ENCODE results near the gene EIF4B. TPM values are rescaled to one million over a fixed set of nuclear protein-coding genes. Genes with fewer than 3 reads are reported as not detected.

Gene EIF4B
- total and polyA plus RNA-seq, 9 of the 15 experiments (the other 6 are each of a cell fraction or from before 2014, with no cell fraction given), result 138 to 669 (median 552) TPM

DNA sequence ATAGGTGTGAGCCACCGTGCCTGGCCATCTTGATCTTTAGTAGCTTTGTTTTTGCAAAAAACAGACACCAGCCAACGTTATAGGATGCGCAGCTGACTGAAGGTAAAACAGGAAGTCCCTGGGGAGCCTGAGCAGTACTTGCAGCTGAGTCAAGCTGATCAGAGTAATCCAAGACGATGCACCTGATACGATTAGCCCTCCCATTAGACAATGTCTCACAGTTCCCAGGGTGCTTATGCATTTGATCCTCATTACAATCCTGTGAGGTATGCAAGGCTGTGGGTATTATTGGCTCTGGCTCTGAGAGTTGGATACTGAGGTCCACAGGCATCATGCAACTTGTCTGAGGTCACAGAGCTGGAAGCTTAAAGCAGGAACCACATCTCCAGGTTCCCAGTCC is 49.3 kb upstream of the EIF4B start (continued):
- TF ChIP-seq TBP (optimal IDR thresholded peaks at IDR 0.05; ENCODE audit: low read depth, low read length) (no peak), POLR3A (IDR thresholded peaks at IDR 0.05; ENCODE audit: borderline replicate concordance, extremely low read depth, insufficient read depth, insufficient read length) (no peak), HDAC2 (IDR thresholded peaks at IDR 0.05) (no peak), ELF1 (tag; IDR thresholded peaks at IDR 0.05) (0 out of 2 replicates have a peak, but pooled peaks have one; percentile 15), TFAM (CRISPR knock-in tag; conservative IDR thresholded peaks at IDR 0.05) (no peak), CHCHD3 (CRISPR knock-in tag; IDR thresholded peaks at IDR 0.05) (no peak), ZNF146 (CRISPR knock-in tag; IDR thresholded peaks at IDR 0.05; ENCODE audit: unreplicated experiment) (no peak), SOX6 (IDR thresholded peaks at IDR 0.05) (peak; percentile 34; the same call in 1 of the 2 replicates), CTBP1 (IDR thresholded peaks at IDR 0.05; ENCODE audit: borderline replicate concordance) (peak; percentile 57; the same call in 1 of the 2 replicates), PHF8 (IDR thresholded peaks at IDR 0.05; ENCODE audit: borderline replicate concordance, low read length) (no peak), NRF1 (conservative IDR thresholded peaks at IDR 0.05 in 1 of 2, IDR thresholded peaks at IDR 0.05 in 1 of 2) (peak; percentile 63 to 70), TEAD1 (CRISPR knock-in tag; IDR thresholded peaks at IDR 0.05) (no peak), KAT7 (CRISPR knock-in tag; IDR thresholded peaks at IDR 0.05; ENCODE audit: borderline replicate concordance) (no peak), PHB (CRISPR knock-in tag; IDR thresholded peaks at IDR 0.05) (no peak), FOXA3 (CRISPR knock-in tag; conservative IDR thresholded peaks at IDR 0.05 in 1 of 2, IDR thresholded peaks at IDR 0.05 in 1 of 2) (peak in 1 of 2 experiments; percentile 85; a peak in 1 of 4 replicates)
- TF ChIP-seq, protein P1, sequence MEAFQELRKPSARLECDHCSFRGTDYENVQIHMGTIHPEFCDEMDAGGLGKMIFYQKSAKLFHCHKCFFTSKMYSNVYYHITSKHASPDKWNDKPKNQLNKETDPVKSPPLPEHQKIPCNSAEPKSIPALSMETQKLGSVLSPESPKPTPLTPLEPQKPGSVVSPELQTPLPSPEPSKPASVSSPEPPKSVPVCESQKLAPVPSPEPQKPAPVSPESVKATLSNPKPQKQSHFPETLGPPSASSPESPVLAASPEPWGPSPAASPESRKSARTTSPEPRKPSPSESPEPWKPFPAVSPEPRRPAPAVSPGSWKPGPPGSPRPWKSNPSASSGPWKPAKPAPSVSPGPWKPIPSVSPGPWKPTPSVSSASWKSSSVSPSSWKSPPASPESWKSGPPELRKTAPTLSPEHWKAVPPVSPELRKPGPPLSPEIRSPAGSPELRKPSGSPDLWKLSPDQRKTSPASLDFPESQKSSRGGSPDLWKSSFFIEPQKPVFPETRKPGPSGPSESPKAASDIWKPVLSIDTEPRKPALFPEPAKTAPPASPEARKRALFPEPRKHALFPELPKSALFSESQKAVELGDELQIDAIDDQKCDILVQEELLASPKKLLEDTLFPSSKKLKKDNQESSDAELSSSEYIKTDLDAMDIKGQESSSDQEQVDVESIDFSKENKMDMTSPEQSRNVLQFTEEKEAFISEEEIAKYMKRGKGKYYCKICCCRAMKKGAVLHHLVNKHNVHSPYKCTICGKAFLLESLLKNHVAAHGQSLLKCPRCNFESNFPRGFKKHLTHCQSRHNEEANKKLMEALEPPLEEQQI (IDR thresholded peaks at IDR 0.05), result no peak
- TF ChIP-seq, protein P2, sequence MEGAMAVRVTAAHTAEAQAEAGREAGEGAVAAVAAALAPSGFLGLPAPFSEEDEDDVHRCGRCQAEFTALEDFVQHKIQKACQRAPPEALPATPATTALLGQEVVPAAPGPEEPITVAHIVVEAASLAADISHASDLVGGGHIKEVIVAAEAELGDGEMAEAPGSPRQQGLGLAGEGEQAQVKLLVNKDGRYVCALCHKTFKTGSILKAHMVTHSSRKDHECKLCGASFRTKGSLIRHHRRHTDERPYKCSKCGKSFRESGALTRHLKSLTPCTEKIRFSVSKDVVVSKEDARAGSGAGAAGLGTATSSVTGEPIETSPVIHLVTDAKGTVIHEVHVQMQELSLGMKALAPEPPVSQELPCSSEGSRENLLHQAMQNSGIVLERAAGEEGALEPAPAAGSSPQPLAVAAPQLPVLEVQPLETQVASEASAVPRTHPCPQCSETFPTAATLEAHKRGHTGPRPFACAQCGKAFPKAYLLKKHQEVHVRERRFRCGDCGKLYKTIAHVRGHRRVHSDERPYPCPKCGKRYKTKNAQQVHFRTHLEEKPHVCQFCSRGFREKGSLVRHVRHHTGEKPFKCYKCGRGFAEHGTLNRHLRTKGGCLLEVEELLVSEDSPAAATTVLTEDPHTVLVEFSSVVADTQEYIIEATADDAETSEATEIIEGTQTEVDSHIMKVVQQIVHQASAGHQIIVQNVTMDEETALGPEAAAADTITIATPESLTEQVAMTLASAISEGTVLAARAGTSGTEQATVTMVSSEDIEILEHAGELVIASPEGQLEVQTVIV (CRISPR knock-in tag; IDR thresholded peaks at IDR 0.05; ENCODE audit: borderline replicate concordance), result no peak
- TF ChIP-seq, protein P3, sequence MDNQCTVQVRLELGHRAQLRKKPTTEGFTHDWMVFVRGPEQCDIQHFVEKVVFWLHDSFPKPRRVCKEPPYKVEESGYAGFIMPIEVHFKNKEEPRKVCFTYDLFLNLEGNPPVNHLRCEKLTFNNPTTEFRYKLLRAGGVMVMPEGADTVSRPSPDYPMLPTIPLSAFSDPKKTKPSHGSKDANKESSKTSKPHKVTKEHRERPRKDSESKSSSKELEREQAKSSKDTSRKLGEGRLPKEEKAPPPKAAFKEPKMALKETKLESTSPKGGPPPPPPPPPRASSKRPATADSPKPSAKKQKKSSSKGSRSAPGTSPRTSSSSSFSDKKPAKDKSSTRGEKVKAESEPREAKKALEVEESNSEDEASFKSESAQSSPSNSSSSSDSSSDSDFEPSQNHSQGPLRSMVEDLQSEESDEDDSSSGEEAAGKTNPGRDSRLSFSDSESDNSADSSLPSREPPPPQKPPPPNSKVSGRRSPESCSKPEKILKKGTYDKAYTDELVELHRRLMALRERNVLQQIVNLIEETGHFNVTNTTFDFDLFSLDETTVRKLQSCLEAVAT (IDR thresholded peaks at IDR 0.05), result no peak
- TF ChIP-seq, protein P4, sequence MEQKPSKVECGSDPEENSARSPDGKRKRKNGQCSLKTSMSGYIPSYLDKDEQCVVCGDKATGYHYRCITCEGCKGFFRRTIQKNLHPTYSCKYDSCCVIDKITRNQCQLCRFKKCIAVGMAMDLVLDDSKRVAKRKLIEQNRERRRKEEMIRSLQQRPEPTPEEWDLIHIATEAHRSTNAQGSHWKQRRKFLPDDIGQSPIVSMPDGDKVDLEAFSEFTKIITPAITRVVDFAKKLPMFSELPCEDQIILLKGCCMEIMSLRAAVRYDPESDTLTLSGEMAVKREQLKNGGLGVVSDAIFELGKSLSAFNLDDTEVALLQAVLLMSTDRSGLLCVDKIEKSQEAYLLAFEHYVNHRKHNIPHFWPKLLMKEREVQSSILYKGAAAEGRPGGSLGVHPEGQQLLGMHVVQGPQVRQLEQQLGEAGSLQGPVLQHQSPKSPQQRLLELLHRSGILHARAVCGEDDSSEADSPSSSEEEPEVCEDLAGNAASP (IDR thresholded peaks at IDR 0.05), result no peak
- TF ChIP-seq, protein P5, sequence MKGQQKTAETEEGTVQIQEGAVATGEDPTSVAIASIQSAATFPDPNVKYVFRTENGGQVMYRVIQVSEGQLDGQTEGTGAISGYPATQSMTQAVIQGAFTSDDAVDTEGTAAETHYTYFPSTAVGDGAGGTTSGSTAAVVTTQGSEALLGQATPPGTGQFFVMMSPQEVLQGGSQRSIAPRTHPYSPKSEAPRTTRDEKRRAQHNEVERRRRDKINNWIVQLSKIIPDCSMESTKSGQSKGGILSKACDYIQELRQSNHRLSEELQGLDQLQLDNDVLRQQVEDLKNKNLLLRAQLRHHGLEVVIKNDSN (CRISPR knock-in tag; IDR thresholded peaks at IDR 0.05), result no peak
